HepG2 (cell line): ENCODE data around the gene NCOA4. TPM values are rescaled to one million over a fixed set of nuclear protein-coding genes. Genes with fewer than 3 reads are reported as not detected.

Source experiments
- CCDC6 ChIP-seq: sonication (generic); formaldehyde crosslinking; IDR thresholded peaks from 2 replicates; pipeline ENCODE4 v1.8.1; 2022; ENCODE audit warnings: mild to moderate bottlenecking, missing genetic modification reagents, moderate library complexity
- ERF ChIP-seq: IDR thresholded peaks from 2 replicates; pipeline ENCODE4 v1.6.1; 2018; ENCODE audit warnings: missing biosample characterization, missing genetic modification reagents
- ETV5 ChIP-seq: IDR thresholded peaks from 2 replicates; pipeline ENCODE4 v1.6.1; 2018; ENCODE audit warnings: missing biosample characterization, missing genetic modification reagents, inconsistent platforms, borderline replicate concordance
- HCFC1 ChIP-seq: fragments of 150-350 bp; IDR thresholded peaks from 2 replicates; pipeline ENCODE4 v1.6.1; 2014; ENCODE audit warnings: low read depth, low read length
- HDAC2 ChIP-seq: sonication (generic); formaldehyde crosslinking; IDR thresholded peaks from 2 replicates; pipeline ENCODE4 v1.4.0; 2020; ENCODE audit warnings: missing genetic modification reagents
- IRF2 ChIP-seq: IDR thresholded peaks from 2 replicates; pipeline ENCODE4 v1.6.1; 2018; ENCODE audit warnings: missing genetic modification reagents, missing compliant biosample characterization
- KDM3A ChIP-seq: IDR thresholded peaks from 2 replicates; pipeline ENCODE4 v1.6.1; 2018; ENCODE audit warnings: low read depth, missing compliant biosample characterization
- KLF16 ChIP-seq, 2 experiments: sonication (generic) in 1 of 2; formaldehyde crosslinking in 1 of 2; IDR thresholded peaks; 2 replicates each; pipeline versions ENCODE4 v1.6.1 to v1.8.0; 2016 to 2023; ENCODE audit warnings: missing genetic modification reagents in 2 of 2, missing compliant biosample characterization in 1 of 2
- KMT2B ChIP-seq: IDR thresholded peaks from 2 replicates; pipeline ENCODE4 v1.6.1; 2016; ENCODE audit warnings: missing genetic modification reagents, missing compliant biosample characterization
- NCOA2 ChIP-seq: sonication (generic); formaldehyde crosslinking; IDR thresholded peaks from 2 replicates; pipeline ENCODE4 v1.8.0; 2022; ENCODE audit warnings: inconsistent platforms
- NR2C2 ChIP-seq: sonication (generic); formaldehyde crosslinking; IDR thresholded peaks from 2 replicates; pipeline ENCODE4 v1.4.0; 2020; ENCODE audit warnings: missing genetic modification reagents, mild to moderate bottlenecking, moderate library complexity, borderline replicate concordance
- POLR2AphosphoS5 ChIP-seq: IDR thresholded peaks from 2 replicates; pipeline ENCODE4 v1.6.1; 2012; ENCODE audit warnings: low read depth, low read length
- RBFOX2 ChIP-seq: fragments of 200-400 bp; formaldehyde crosslinking; IDR thresholded peaks from 2 replicates; pipeline ENCODE4 v1.6.1; 2017; ENCODE audit warnings: low read depth, mild to moderate bottlenecking, low read length
- SALL1 ChIP-seq: sonication (generic); formaldehyde crosslinking; IDR thresholded peaks from 2 replicates; pipeline ENCODE4 v1.8.0; 2022; ENCODE audit warnings: mild to moderate bottlenecking, missing genetic modification reagents
- SP2 ChIP-seq: sonication (generic); formaldehyde crosslinking; IDR thresholded peaks from 2 replicates; pipeline ENCODE4 v1.5.1; 2020; ENCODE audit warnings: mild to moderate bottlenecking, missing genetic modification reagents
- TBX3 ChIP-seq: fragments of 450-650 bp; IDR thresholded peaks from 2 replicates; pipeline ENCODE4 v1.6.1; 2017; ENCODE audit warnings: antibody characterized with exemption, mild to moderate bottlenecking, inconsistent platforms, borderline replicate concordance
- ZNF274 ChIP-seq: sonication (generic); formaldehyde crosslinking; IDR thresholded peaks from 2 replicates; pipeline ENCODE4 v1.5.1; 2020; ENCODE audit warnings: mild to moderate bottlenecking, missing genetic modification reagents
- ZNF746 ChIP-seq: sonication (generic); formaldehyde crosslinking; IDR thresholded peaks from 2 replicates; pipeline ENCODE4 v1.8.0; 2022; ENCODE audit warnings: mild to moderate bottlenecking, missing genetic modification reagents
- polyA plus RNA-seq, 8 experiments: library from polyadenylated mRNA; depleted of rRNA in 3 of 8; stranded (reverse) in 7 of 8; unstranded in 1 of 8; fragments of >200 nt; fragmentation: Illumina TruSeq in 4 of 8; extraction: Trizol in 4 of 8; gene quantifications; 2 replicates each; pipeline versions ENCODE4 v1.2.1 to v1.2.3, GENCODE V29; 2011 to 2016; ENCODE audit warnings: low read depth in 4 of 8, missing spikeins in 1 of 8, mixed read lengths in 1 of 8; ENCODE audit not compliant: insufficient read depth in 1 of 8
- total RNA-seq, 5 experiments: library from RNA; depleted of rRNA; stranded (reverse); fragments of >200 nt; fragmentation: Illumina TruSeq; extraction: Trizol; gene quantifications; 2 replicates each; pipeline ENCODE4 v1.2.3, GENCODE V29; 2016; ENCODE audit warnings: low read depth in 1 of 5
- TF ChIP-seq, protein P1 (sequence below): sonication (generic); formaldehyde crosslinking; IDR thresholded peaks from 2 replicates; pipeline ENCODE4 v1.8.0; 2022; ENCODE audit warnings: missing genetic modification reagents, mild to moderate bottlenecking, moderate library complexity, borderline replicate concordance
- TF ChIP-seq, protein P2 (sequence below): sonication (generic); formaldehyde crosslinking; IDR thresholded peaks from 2 replicates; pipeline ENCODE4 v1.9.0; 2022; ENCODE audit warnings: missing genetic modification reagents, mild to moderate bottlenecking, borderline replicate concordance
- TF ChIP-seq, protein P3 (sequence below): IDR thresholded peaks from 2 replicates; pipeline ENCODE4 v1.6.1; 2012; ENCODE audit warnings: inconsistent platforms
- TF ChIP-seq, protein P4 (sequence below): sonication (generic); formaldehyde crosslinking; IDR thresholded peaks from 2 replicates; pipeline ENCODE4 v1.8.0; 2022; ENCODE audit warnings: missing genetic modification reagents, mild to moderate bottlenecking, borderline replicate concordance

NCOA4 gene
- total and polyA plus RNA-seq, 2 of the 13 experiments (the other 11 are each of a cell fraction or from before 2014, with no cell fraction given), result 306 to 400 TPM

DNA sequence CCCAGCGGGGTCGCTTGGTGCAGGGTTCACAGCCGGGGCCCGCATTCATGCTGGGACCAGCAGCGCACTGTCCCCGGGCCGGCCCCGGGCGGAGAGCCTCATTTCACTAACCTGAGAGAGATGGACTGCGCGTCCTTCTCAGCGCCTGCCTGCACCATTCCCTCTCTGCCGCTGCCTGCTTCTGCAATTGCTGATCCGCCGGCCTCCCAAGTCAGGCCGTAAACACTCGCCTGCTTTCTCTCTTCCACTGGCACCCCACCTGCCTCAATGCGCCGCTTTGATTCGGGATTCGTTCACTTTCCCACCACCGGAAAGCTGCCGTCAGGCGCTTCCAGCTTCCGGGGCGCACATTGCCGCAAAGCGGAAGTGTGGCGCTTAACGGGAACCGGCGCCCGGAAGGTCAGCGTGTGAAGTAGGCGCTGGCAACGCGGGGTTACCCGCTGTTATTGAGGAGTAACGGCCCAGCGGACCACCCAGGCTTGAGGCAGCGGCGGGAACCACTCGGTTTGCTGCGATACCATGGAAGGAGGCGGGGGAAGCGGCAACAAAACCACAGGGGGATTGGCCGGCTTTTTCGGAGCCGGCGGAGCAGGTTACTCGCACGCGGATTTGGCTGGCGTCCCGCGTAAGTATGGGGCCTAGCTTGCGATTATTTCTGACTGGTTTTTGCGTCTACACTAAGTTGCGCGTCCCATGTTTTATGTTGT is 58.2 kb downstream of the NCOA4 start, which contains the start of gene TIMM23 (continued):
- peak; percentile 38; the same call in 1 of the 2 replicates for TF ChIP-seq ZNF746 (CRISPR knock-in tag)
- TF ChIP-seq POLR2AphosphoS5, result peak; percentile 61
- peak; percentile 90 for TF ChIP-seq ETV5 (CRISPR knock-in tag)
- TF ChIP-seq ERF (CRISPR knock-in tag), result peak; percentile 62; the same call in 1 of the 2 replicates
- TF ChIP-seq NR2C2, result peak; percentile 97
- TF ChIP-seq KMT2B, result peak; percentile 98
- TF ChIP-seq IRF2, result peak; percentile 67; the same call in 1 of the 2 replicates
- TF ChIP-seq NCOA2, result peak; percentile 10; the same call in 1 of the 2 replicates
- TF ChIP-seq, protein P1, sequence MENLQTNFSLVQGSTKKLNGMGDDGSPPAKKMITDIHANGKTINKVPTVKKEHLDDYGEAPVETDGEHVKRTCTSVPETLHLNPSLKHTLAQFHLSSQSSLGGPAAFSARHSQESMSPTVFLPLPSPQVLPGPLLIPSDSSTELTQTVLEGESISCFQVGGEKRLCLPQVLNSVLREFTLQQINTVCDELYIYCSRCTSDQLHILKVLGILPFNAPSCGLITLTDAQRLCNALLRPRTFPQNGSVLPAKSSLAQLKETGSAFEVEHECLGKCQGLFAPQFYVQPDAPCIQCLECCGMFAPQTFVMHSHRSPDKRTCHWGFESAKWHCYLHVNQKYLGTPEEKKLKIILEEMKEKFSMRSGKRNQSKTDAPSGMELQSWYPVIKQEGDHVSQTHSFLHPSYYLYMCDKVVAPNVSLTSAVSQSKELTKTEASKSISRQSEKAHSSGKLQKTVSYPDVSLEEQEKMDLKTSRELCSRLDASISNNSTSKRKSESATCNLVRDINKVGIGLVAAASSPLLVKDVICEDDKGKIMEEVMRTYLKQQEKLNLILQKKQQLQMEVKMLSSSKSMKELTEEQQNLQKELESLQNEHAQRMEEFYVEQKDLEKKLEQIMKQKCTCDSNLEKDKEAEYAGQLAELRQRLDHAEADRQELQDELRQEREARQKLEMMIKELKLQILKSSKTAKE (CRISPR knock-in tag), result peak; percentile 21; the same call in 1 of the 2 replicates
- TF ChIP-seq CCDC6, result peak; percentile 25
- peak; percentile 53 for TF ChIP-seq SP2 (CRISPR knock-in tag)
- TF ChIP-seq TBX3, result 0 out of 2 replicates have a peak, but pooled peaks have one; percentile 47
- peak; percentile 74 for TF ChIP-seq RBFOX2
- peak; percentile 52; the same call in 1 of the 2 replicates for TF ChIP-seq HCFC1
- peak; percentile 77; the same call in 1 of the 2 replicates for TF ChIP-seq SALL1 (CRISPR knock-in tag)
- TF ChIP-seq, protein P2, sequence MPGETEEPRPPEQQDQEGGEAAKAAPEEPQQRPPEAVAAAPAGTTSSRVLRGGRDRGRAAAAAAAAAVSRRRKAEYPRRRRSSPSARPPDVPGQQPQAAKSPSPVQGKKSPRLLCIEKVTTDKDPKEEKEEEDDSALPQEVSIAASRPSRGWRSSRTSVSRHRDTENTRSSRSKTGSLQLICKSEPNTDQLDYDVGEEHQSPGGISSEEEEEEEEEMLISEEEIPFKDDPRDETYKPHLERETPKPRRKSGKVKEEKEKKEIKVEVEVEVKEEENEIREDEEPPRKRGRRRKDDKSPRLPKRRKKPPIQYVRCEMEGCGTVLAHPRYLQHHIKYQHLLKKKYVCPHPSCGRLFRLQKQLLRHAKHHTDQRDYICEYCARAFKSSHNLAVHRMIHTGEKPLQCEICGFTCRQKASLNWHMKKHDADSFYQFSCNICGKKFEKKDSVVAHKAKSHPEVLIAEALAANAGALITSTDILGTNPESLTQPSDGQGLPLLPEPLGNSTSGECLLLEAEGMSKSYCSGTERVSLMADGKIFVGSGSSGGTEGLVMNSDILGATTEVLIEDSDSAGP (CRISPR knock-in tag), result peak; percentile 63; the same call in 1 of the 2 replicates
- TF ChIP-seq ZNF274, result peak; percentile 70; the same call in 1 of the 2 replicates
- TF ChIP-seq HDAC2 (CRISPR knock-in tag), result peak; percentile 68; the same call in 1 of the 2 replicates
- 0 out of 2 replicates have a peak, but pooled peaks have one; percentile 24 for TF ChIP-seq KDM3A (CRISPR knock-in tag)
- peak in 1 of 2 experiments; percentile 71; a peak in 2 of 4 replicates for TF ChIP-seq KLF16 (CRISPR knock-in tag; IDR thresholded peaks at IDR 0.05)
- TF ChIP-seq, protein P3, sequence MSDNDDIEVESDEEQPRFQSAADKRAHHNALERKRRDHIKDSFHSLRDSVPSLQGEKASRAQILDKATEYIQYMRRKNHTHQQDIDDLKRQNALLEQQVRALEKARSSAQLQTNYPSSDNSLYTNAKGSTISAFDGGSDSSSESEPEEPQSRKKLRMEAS, result peak; percentile 77
- TF ChIP-seq, protein P4, sequence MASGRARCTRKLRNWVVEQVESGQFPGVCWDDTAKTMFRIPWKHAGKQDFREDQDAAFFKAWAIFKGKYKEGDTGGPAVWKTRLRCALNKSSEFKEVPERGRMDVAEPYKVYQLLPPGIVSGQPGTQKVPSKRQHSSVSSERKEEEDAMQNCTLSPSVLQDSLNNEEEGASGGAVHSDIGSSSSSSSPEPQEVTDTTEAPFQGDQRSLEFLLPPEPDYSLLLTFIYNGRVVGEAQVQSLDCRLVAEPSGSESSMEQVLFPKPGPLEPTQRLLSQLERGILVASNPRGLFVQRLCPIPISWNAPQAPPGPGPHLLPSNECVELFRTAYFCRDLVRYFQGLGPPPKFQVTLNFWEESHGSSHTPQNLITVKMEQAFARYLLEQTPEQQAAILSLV (CRISPR knock-in tag), result peak; percentile 63; the same call in 1 of the 2 replicates
